Measurements from ENCODE around the gene MARCHF3.

The MARCHF3 gene

DNA sequence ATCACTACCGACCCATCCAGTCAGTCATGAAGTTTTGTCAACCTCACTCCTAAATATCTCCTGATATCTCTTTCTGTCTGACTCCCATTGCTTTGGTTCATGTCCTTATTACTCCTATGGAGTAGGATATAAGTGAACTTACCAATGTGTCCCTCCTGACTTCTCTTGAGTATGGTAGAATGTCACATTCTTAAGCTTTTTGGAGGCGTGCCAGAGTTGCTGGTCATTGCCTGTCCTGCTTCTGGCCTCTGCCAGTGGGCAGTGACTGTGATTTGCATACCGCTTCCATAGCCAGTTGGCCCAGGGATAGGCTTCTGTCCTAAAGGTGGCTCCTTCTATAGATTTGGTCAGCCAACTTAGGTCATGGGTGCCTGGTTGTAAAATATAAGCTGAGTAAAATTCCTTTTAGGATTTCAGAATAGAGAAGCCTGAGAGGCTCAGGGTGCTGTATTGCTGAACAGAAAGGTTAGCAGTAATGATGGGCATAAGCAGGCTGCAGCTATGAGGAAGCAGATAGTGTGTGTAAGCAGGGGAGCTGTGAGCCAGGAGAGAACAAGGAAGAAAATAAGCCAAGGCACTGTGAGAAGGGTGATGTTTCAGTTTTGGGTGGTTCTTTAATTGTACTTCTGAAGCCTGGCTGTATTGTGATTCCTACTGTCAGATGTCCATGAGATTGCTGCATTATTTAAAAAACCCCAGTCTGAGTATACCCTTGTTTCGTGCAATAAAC is 16.1 kb upstream of the MARCHF3 start:
- Histone ChIP-seq H3K27me3 (ENCODE audit: control insufficient read depth, insufficient read depth, low read length) (no peaks in the 10 kb centered on the region), H3K9ac (ENCODE audit: low read length) (no peak overlapping the region), H3K9me3 (ENCODE audit: control insufficient read depth, insufficient read depth, low read depth, low read length) (no peaks in the 10 kb centered on the region), H3K4me3 (ENCODE audit: low read depth, low read length) (no peak overlapping the region), H3K27ac (ENCODE audit: low read depth, low read length) (no peak overlapping the region), H3K4me1 (ENCODE audit: control insufficient read depth, insufficient read depth, low read length) (peaks cover 11% of the 10 kb centered on the region), H3K36me3 (ENCODE audit: control insufficient read depth, insufficient read depth, low read length) (no peaks in the 10 kb centered on the region)

DNA sequence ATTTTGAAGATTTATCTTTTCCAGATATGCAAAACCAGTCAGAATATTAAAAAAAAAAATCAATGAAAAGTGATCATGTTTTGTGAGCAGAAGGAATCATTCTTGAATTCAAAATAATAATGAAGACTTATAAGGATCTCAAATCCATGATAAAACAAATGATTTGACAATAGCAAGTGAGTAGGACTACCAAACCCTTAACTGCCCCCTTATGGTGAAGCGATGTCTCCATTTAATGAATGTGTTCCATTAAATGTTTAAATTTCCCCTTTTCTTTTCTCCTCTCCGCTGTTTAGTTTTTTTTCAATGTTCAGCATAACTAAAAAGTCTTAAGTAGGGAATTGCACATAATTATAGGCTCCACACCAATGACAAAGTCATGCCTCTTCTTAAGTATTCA is 12.2 kb upstream of the MARCHF3 start:
- no peaks in the 10 kb centered on the region for H3K27me3 ChIP-seq (ENCODE audit: control insufficient read depth, insufficient read depth, low read length)
- H3K4me1 ChIP-seq (ENCODE audit: control insufficient read depth, insufficient read depth, low read length): peaks cover 27% of the 10 kb centered on the region
- no peaks in the 10 kb centered on the region for H3K9me3 ChIP-seq (ENCODE audit: control insufficient read depth, insufficient read depth, low read depth, low read length)
- H3K9ac ChIP-seq (ENCODE audit: low read length): no peak overlapping the region
- H3K27ac ChIP-seq (ENCODE audit: low read depth, low read length): no peak overlapping the region
- H3K36me3 ChIP-seq (ENCODE audit: control insufficient read depth, insufficient read depth, low read length): no peaks in the 10 kb centered on the region
- no peak overlapping the region for H3K4me3 ChIP-seq (ENCODE audit: low read depth, low read length)

DNA sequence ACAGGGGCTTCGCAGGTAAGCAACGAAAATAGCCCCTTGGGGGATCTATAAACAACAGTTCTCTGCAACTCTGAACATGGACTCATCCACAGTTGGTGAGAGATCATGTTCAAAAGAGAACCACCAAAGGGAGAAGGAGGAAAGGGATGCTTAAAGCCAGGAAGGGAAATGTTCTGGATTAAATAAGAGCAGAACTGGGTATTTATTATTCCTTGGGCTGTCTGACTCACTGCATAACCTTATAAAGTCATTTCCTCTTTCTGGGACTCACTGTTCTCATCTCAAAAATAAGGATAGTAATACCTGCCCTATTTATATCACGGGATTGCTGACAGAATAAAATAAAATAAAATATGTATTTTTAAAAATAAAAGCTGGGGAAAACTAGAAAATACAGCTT is 11.2 kb upstream of the MARCHF3 start:
- no peaks in the 10 kb centered on the region for H3K27me3 ChIP-seq (ENCODE audit: control insufficient read depth, insufficient read depth, low read length)
- H3K9ac ChIP-seq (ENCODE audit: low read length): no peak overlapping the region
- H3K4me3 ChIP-seq (ENCODE audit: low read depth, low read length): peak overlapping the region; percentile 32; the same call in 1 of the 2 replicates
- peaks cover 27% of the 10 kb centered on the region for H3K4me1 ChIP-seq (ENCODE audit: control insufficient read depth, insufficient read depth, low read length)
- no peak overlapping the region for H3K27ac ChIP-seq (ENCODE audit: low read depth, low read length)
- H3K9me3 ChIP-seq (ENCODE audit: control insufficient read depth, insufficient read depth, low read depth, low read length): no peaks in the 10 kb centered on the region
- H3K36me3 ChIP-seq (ENCODE audit: control insufficient read depth, insufficient read depth, low read length): no peaks in the 10 kb centered on the region

DNA sequence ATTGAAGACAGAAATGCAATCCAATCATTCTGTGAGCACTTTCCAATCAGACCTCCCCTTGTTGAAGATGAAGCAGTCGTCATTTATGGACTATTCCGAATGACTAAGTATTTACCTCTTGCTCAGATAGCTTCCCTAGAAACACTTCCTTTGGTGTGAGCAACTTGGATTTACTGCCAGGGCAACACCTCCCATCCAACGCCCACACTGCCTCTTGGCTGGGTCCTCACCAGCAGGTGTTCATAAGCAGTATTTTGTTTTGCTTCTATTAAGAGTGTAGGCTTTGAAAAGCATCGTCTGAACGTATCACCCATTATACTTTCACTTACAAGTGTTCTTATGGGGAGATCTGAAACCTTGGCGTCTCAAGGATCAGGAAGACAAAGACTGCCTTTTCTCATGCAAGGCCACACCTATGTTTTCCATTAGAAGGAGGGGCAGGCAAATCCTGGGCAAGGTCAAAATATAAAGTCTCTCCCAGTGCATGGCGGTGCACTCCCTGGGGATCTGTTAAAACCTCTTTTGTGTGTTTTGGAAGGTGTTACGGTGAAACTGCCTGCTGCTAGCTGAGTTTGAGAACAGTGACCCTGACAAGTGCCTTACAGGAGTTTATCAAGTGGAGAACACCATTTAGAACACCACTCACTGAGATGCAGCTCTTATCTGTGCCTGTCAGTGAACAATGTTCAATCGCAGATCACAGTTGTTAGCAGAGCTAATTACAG is 10.6 kb upstream of the MARCHF3 start:
- Histone ChIP-seq H3K9ac (ENCODE audit: low read length) (no peak overlapping the region), H3K36me3 (ENCODE audit: control insufficient read depth, insufficient read depth, low read length) (no peaks in the 10 kb centered on the region), H3K4me3 (ENCODE audit: low read depth, low read length) (peak overlapping the region; percentile 32), H3K27me3 (ENCODE audit: control insufficient read depth, insufficient read depth, low read length) (no peaks in the 10 kb centered on the region), H3K4me1 (ENCODE audit: control insufficient read depth, insufficient read depth, low read length) (peaks cover 27% of the 10 kb centered on the region), H3K27ac (ENCODE audit: low read depth, low read length) (no peak overlapping the region), H3K9me3 (ENCODE audit: control insufficient read depth, insufficient read depth, low read depth, low read length) (no peaks in the 10 kb centered on the region)

DNA sequence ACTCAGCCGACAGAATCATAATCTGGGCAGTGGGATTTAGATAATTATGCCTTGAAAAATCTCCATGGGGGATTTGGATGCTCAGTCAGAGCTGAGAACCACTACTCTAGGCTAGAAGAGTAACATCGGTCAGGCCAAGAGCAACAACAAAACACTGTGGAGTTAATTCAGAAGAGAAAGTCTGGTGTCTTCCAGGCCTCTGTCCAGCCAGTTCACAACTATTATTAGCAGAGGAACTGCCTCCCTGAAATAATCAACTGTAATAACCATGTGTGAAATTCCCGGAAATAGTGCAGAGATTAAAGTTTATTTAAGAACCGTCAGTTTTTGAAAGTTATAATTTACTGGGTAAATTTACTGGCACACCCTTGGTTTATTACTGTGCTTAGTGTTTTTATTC is 8.2 kb upstream of the MARCHF3 start:
- Histone ChIP-seq H3K9me3 (ENCODE audit: control insufficient read depth, insufficient read depth, low read depth, low read length) (no peaks in the 10 kb centered on the region), H3K27me3 (ENCODE audit: control insufficient read depth, insufficient read depth, low read length) (no peaks in the 10 kb centered on the region), H3K4me1 (ENCODE audit: control insufficient read depth, insufficient read depth, low read length) (peaks cover 23% of the 10 kb centered on the region), H3K9ac (ENCODE audit: low read length) (no peak overlapping the region), H3K36me3 (ENCODE audit: control insufficient read depth, insufficient read depth, low read length) (no peaks in the 10 kb centered on the region), H3K27ac (ENCODE audit: low read depth, low read length) (no peak overlapping the region), H3K4me3 (ENCODE audit: low read depth, low read length) (no peak overlapping the region)

DNA sequence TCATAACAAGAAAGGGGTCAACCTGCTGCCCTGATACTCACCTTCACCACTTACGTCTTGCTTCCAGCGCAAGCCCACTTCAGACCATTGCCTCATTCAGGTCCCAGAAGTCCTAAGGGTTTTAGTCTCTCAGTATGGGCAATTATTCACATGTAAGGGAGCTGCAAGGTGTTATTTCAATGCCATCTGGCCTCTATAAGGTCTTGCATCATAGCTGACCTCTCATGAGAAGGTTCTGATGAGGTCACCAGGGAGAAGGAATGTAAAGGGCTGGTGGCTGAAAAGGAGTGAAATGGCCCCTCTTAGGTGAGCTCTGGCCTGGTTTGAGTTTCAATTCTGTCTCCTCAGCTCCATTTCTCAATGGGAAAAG is 1.5 kb upstream of the MARCHF3 start:
- Histone ChIP-seq H3K27ac (ENCODE audit: low read depth, low read length) (no peak overlapping the region), H3K4me3 (ENCODE audit: low read depth, low read length) (peak overlapping the region; percentile 99), H3K9me3 (ENCODE audit: control insufficient read depth, insufficient read depth, low read depth, low read length) (no peaks in the 10 kb centered on the region), H3K27me3 (ENCODE audit: control insufficient read depth, insufficient read depth, low read length) (peaks cover 35% of the 10 kb centered on the region), H3K4me1 (ENCODE audit: control insufficient read depth, insufficient read depth, low read length) (peaks cover 20% of the 10 kb centered on the region), H3K9ac (ENCODE audit: low read length) (no peak overlapping the region), H3K36me3 (ENCODE audit: control insufficient read depth, insufficient read depth, low read length) (no peaks in the 10 kb centered on the region)

DNA sequence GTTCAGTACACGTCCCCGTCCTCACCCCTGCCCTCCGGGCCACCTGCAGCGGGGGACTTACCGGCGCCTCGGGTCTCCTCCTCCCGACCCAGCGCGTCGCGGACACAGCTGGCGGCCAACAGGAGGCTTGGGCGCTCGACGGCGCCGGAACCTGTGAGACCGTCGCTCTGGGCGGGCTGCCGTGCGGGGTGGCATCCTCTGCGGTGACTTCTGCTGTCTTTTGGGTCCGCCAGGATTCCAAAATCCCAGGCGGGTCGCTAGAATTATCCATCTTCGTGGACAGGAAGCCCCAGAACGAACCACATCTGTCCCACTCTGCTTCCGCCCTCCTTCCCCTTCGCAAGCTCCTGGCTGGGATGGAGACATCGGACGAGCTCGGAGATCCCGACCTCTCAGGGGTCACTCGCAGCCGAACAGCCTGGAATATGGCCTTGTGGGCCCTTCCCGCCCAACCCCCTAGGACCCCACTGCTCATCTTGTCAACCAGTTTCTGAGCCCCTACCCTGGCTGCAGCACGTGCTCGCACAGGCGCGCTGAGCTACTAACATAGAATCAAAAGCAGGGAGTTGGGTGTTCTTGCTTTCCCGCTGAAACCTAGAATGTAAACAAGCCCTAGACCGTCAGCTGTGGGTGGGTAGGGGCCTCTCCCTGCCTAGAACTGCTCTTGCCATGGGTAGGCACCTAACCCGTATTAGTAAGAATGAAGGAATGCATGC is 947 bp upstream of the MARCHF3 start:
- H3K27me3 ChIP-seq (ENCODE audit: control insufficient read depth, insufficient read depth, low read length): peaks cover 35% of the 10 kb centered on the region
- H3K4me3 ChIP-seq (ENCODE audit: low read depth, low read length): peak overlapping the region; percentile 99
- H3K9me3 ChIP-seq (ENCODE audit: control insufficient read depth, insufficient read depth, low read depth, low read length): no peaks in the 10 kb centered on the region
- peaks cover 24% of the 10 kb centered on the region for H3K4me1 ChIP-seq (ENCODE audit: control insufficient read depth, insufficient read depth, low read length)
- H3K36me3 ChIP-seq (ENCODE audit: control insufficient read depth, insufficient read depth, low read length): no peaks in the 10 kb centered on the region
- no peak overlapping the region for H3K27ac ChIP-seq (ENCODE audit: low read depth, low read length)
- H3K9ac ChIP-seq (ENCODE audit: low read length): peak overlapping the region; percentile 62

DNA sequence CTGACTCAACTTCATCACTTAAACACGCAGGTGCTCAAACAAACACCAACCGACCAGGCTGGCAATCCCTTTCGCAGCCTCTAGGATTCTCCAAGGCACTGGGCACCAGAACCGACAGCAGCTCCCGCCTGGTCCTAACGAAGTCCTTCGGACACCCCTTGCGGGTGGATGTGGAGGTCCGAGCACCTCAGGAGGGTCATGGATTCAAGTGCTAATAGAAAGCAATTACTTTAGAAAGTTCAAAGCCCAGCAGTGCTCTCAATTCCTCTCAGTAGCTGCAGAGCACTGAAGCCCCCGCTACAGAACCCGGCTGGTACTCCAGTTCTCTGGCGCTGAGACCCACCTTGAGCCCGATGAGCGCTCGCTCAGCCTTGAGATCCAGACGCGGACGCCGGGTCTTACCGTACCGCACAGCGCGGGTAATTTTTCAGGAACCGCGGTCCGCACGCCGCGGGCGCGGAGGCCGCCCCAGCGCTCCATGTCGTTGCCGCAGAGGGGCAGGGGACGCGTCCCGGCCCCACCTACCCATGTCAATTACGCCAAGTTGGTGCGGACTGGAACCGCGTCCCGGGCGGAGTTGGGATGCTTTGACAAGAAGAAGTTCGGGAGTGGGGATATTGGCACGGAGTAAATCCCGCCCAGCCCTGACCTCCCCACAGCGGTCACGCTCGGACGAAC is 638 bp downstream of the MARCHF3 start:
- Histone ChIP-seq H3K9me3 (ENCODE audit: control insufficient read depth, insufficient read depth, low read depth, low read length) (no peaks in the 10 kb centered on the region), H3K4me1 (ENCODE audit: control insufficient read depth, insufficient read depth, low read length) (peaks cover 24% of the 10 kb centered on the region), H3K4me3 (ENCODE audit: low read depth, low read length) (peak overlapping the region; percentile 99), H3K27me3 (ENCODE audit: control insufficient read depth, insufficient read depth, low read length) (peaks cover 35% of the 10 kb centered on the region), H3K27ac (ENCODE audit: low read depth, low read length) (no peak overlapping the region), H3K9ac (ENCODE audit: low read length) (peak overlapping the region; percentile 72), H3K36me3 (ENCODE audit: control insufficient read depth, insufficient read depth, low read length) (no peaks in the 10 kb centered on the region)

DNA sequence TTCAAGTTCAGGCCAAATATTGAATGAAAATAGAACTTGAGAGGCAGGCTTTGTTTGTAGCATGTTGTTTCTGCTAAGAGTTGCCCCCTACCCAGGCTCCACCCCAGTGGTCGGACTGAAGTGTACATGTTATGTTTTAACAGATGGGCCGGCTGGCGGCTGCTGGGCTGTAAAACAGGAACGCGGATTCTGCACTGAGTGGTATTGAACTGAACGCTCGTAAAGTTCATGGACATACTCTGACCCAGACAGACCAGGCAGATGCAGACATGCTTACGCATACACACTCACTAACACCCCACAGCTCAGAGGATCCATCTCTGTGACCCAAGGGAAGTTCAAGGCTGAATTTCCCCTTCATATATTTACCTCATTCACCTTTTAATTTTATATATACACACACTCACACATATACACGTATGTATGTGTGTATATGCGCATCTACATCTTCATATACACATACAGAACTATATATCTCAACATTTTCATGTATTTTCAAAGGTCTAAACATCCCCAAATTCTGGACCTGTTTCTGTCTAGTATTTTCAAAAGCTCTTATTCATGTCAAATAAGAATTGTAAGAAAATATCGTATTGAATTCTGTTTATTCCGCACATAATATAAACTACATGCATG is 1.4 kb downstream of the MARCHF3 start:
- H3K4me1 ChIP-seq (ENCODE audit: control insufficient read depth, insufficient read depth, low read length): peaks cover 24% of the 10 kb centered on the region
- no peaks in the 10 kb centered on the region for H3K36me3 ChIP-seq (ENCODE audit: control insufficient read depth, insufficient read depth, low read length)
- peaks cover 35% of the 10 kb centered on the region for H3K27me3 ChIP-seq (ENCODE audit: control insufficient read depth, insufficient read depth, low read length)
- H3K9me3 ChIP-seq (ENCODE audit: control insufficient read depth, insufficient read depth, low read depth, low read length): no peaks in the 10 kb centered on the region
- H3K27ac ChIP-seq (ENCODE audit: low read depth, low read length): no peak overlapping the region
- H3K4me3 ChIP-seq (ENCODE audit: low read depth, low read length): peak overlapping the region; percentile 99
- H3K9ac ChIP-seq (ENCODE audit: low read length): no peak overlapping the region

DNA sequence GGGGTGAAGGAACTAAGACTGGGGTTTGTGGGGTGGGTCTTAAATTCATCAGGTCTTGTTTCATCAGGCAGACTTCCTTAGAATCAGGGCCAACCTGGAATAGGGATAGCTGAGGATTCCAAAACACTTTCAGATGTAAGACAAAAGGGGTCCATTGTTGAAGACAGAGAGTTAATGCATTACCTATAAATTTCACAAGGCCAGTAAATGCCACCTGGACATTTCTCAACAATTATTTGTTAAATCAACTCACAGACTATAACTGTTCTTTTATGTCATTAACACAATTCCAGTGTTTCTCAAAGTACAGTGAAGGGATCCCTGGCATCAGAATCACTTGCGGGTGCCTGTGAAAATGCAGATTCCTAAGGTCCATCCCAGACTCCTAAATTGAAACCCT is 2.8 kb downstream of the MARCHF3 start:
- peaks cover 24% of the 10 kb centered on the region for H3K4me1 ChIP-seq (ENCODE audit: control insufficient read depth, insufficient read depth, low read length)
- no peaks in the 10 kb centered on the region for H3K9me3 ChIP-seq (ENCODE audit: control insufficient read depth, insufficient read depth, low read depth, low read length)
- H3K36me3 ChIP-seq (ENCODE audit: control insufficient read depth, insufficient read depth, low read length): no peaks in the 10 kb centered on the region
- H3K27me3 ChIP-seq (ENCODE audit: control insufficient read depth, insufficient read depth, low read length): peaks cover 31% of the 10 kb centered on the region
- no peak overlapping the region for H3K4me3 ChIP-seq (ENCODE audit: low read depth, low read length)
- H3K9ac ChIP-seq (ENCODE audit: low read length): no peak overlapping the region
- no peak overlapping the region for H3K27ac ChIP-seq (ENCODE audit: low read depth, low read length)
